Spleen (tissue), 11 donors: ENCODE measurements around the gene CDH18. TPM values are rescaled to one million over a fixed set of nuclear protein-coding genes. Genes with fewer than 3 reads are reported as not detected.

Source experiments
- DNase-seq: peaks from one replicate; pipeline ENCODE4 v3.0.0-alpha.2; 2020
- H3K27ac ChIP-seq, 8 donors: fragments of 200-600 bp; sonication (generic) in 7 of 8; 1 replicate in 4 of 8; 2 replicates in 4 of 8; pipeline versions ENCODE4 v1.5.0 to v1.8.0; 2016 to 2021; ENCODE audit warnings: inconsistent platforms in 4 of 8, mild to moderate bottlenecking in 4 of 8, moderate library complexity in 1 of 8
- H3K27me3 ChIP-seq, 7 donors: fragments of 200-600 bp; sonication (generic) in 6 of 7; replicated peaks in 1 of 7; 1 replicate in 4 of 7; 2 replicates in 3 of 7; pipeline versions ENCODE4 v1.5.0 to v1.8.0; 2016 to 2021; ENCODE audit warnings: inconsistent platforms in 3 of 7, mild to moderate bottlenecking in 1 of 7
- H3K36me3 ChIP-seq, 6 donors: fragments of 200-600 bp; sonication (generic) in 5 of 6; 1 replicate in 4 of 6; 2 replicates in 2 of 6; pipeline versions ENCODE4 v1.5.0 to v1.8.0; 2016 to 2021; ENCODE audit warnings: inconsistent platforms in 2 of 6
- H3K4me1 ChIP-seq, 6 donors: fragments of 200-600 bp; sonication (generic) in 5 of 6; 1 replicate in 3 of 6; 2 replicates in 3 of 6; pipeline versions ENCODE4 v1.5.0 to v1.8.0; 2016 to 2021; ENCODE audit warnings: inconsistent platforms in 3 of 6
- H3K4me3 ChIP-seq, 8 donors: fragments of 200-600 bp; sonication (generic) in 7 of 8; 1 replicate in 4 of 8; 2 replicates in 4 of 8; pipeline versions ENCODE4 v1.5.0 to v1.8.0; 2016 to 2021; ENCODE audit warnings: inconsistent platforms in 4 of 8, mild to moderate bottlenecking in 4 of 8, moderate library complexity in 2 of 8
- H3K9me3 ChIP-seq, 8 donors: fragments of 200-600 bp; sonication (generic) in 7 of 8; 1 replicate in 4 of 8; 2 replicates in 4 of 8; pipeline versions ENCODE4 v1.5.0 to v1.8.0; 2016 to 2021; ENCODE audit warnings: inconsistent platforms in 4 of 8
- CTCF ChIP-seq, 11 experiments: fragments of 200-600 bp in 7 of 11; fragments of 450-650 bp in 4 of 11; sonication (generic) in 4 of 11; IDR thresholded peaks in 8 of 11; conservative IDR thresholded peaks in 3 of 11; 1 replicate in 7 of 11; 2 replicates in 4 of 11; pipeline versions ENCODE4 v1.4.0 to v1.8.0; 2016 to 2021; ENCODE audit warnings: antibody characterized with exemption in 11 of 11, inconsistent platforms in 4 of 11, mild to moderate bottlenecking in 1 of 11
- POLR2A ChIP-seq, 3 donors: fragments of 450-650 bp; IDR thresholded peaks; one replicate each; pipeline ENCODE4 v1.5.1; 2017; ENCODE audit warnings: antibody characterized with exemption in 3 of 3, mild to moderate bottlenecking in 1 of 3
- POLR2AphosphoS5 ChIP-seq, 3 donors: sonication (generic); formaldehyde crosslinking; IDR thresholded peaks; one replicate each; pipeline ENCODE4 v1.5.1; 2017; ENCODE audit warnings: antibody characterized with exemption in 3 of 3
- WGBS, 5 donors: extraction: QIAGEN DNeasy Blood & Tissue Kit in 3 of 5; methylation state at CpG; one replicate each; pipeline versions ENCODE4 v1.1.5 to v1.1.7; 2013 to 2018; 5-methylcytosine and 5-hydroxymethylcytosine counted together
- intact Hi-C: fragments of 100-400 bp; cut with DNase I; formaldehyde crosslinking; loops from one replicate; pipeline ENCODE4 v1.15.0; 2023; ENCODE audit warnings: low total_unique reads
- polyA plus RNA-seq, 3 donors: library from polyadenylated mRNA; stranded (reverse); fragments of 200-250 nt; gene quantifications; one replicate each; pipeline ENCODE4 v1.2.1, GENCODE V29; 2013
- total RNA-seq, 7 donors: library from RNA; depleted of rRNA in 3 of 7; stranded (reverse); fragments of >200 nt in 3 of 7; fragmentation: NEBNext Ultra II Directional in 4 of 7; extraction: Animal tissue kit (Norgen Biotek cat#: 25700) in 4 of 7; gene quantifications; one replicate each; pipeline versions ENCODE4 v1.1.0 to v1.2.1, GENCODE V29; 2016 to 2021
- donor health status: healthy with polysubstance abuse.
- donor health status: DM: no; HTN: no; CAD: no; lungs with moderate emphysema.
- donor health status: DM: no; HTN: no; CAD: no.
- donor health status: Bipolar disorder and iron deficiency.
- donor health status: healthy.
- donor health status: DM: no; HTN: no; CAD: no.
- donor health status: DM: yes; HTN: yes; CAD: no.

The CDH18 gene
- total and polyA plus RNA-seq, 10 donors: 0.26 TPM; not detected in 9

DNA sequence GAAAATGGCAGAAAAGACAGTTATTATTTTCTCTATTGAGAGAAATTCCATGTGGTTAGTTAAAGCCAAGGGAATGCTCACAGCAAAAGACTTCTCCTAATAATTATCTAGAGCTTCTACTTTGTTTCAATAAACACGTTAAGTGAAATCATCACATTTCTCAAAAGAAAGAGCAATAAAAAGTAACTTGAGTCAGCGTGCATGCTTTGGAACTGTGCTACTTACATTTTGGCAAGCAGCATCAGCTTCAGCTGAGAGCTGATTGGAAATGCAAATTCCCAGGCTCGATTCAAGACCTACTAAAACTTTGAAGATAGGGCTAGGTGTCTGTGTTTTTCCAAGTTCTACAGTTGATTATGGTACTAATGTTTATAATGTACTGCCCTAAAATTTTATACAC lies 132.1 kb downstream of the CDH18 start:
- 61 to 83% (median 75%) methylated on average over 3 of the region's 3 CpGs for WGBS, 5 donors
- H3K36me3 ChIP-seq: no peaks in the 10 kb centered on the region

DNA sequence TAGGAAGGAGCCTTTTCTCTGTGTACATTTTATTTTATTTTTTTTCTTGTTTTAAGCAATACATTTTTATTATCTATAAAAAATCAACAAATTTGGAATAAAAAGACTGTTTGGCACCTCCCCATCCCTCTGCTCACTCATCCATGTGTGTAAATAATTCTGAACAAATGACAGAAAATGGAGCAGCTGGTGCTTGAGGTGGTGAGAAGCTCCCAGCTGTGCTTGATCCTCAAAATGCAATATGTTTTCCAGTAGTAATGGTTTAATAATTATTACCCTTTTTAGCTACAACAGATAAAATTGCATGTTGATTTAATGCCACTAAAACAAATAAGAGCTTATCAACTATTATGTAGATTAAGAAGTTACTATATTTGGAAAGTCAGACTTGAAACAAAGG lies 132.5 kb downstream of the CDH18 start:
- Histone ChIP-seq H3K36me3 (no peaks in the 10 kb centered on the region), H3K4me3 (no peak overlapping the region), H3K9me3 (no peaks in the 10 kb centered on the region), H3K27me3 (no peaks in the 10 kb centered on the region), H3K27ac (no peak overlapping the region), H3K4me1 (no peaks in the 10 kb centered on the region)
- no peak for TF ChIP-seq POLR2AphosphoS5 (IDR thresholded peaks at IDR 0.05)
- no peak for TF ChIP-seq CTCF (IDR thresholded peaks at IDR 0.05 in 8 of 11, conservative IDR thresholded peaks at IDR 0.05 in 3 of 11)
- no peak for TF ChIP-seq POLR2A (IDR thresholded peaks at IDR 0.05)
- no peak for DNase-seq
- intact Hi-C loops: no loop called here

More for the DNA sequence above, 132.1 kb downstream of the CDH18 start:
- intact Hi-C loops: no loop called here
- DNase-seq: no peak
- TF ChIP-seq POLR2A (IDR thresholded peaks at IDR 0.05) (no peak), POLR2AphosphoS5 (IDR thresholded peaks at IDR 0.05) (no peak), CTCF (IDR thresholded peaks at IDR 0.05 in 8 of 11, conservative IDR thresholded peaks at IDR 0.05 in 3 of 11) (no peak)
- Histone ChIP-seq H3K27ac (no peak overlapping the region), H3K9me3 (no peaks in the 10 kb centered on the region), H3K4me3 (no peak overlapping the region), H3K4me1 (no peaks in the 10 kb centered on the region), H3K27me3 (no peaks in the 10 kb centered on the region)

GRCh38 chr5:19855031-19855430 lies 133.0 kb downstream of the CDH18 start:
- Histone ChIP-seq H3K4me3 (no peak overlapping the region), H3K9me3 (no peaks in the 10 kb centered on the region), H3K4me1 (no peaks in the 10 kb centered on the region), H3K27ac (no peak overlapping the region), H3K36me3 (no peaks in the 10 kb centered on the region), H3K27me3 (no peaks in the 10 kb centered on the region)
- WGBS, 5 donors: 86 to 93% (median 89%) methylated on average over 4 of the region's 4 CpGs
- no peak for DNase-seq
- TF ChIP-seq CTCF (IDR thresholded peaks at IDR 0.05 in 8 of 11, conservative IDR thresholded peaks at IDR 0.05 in 3 of 11): no peak
- TF ChIP-seq POLR2A (IDR thresholded peaks at IDR 0.05): no peak
- no peak for TF ChIP-seq POLR2AphosphoS5 (IDR thresholded peaks at IDR 0.05)
- intact Hi-C loops: no loop called here

DNA sequence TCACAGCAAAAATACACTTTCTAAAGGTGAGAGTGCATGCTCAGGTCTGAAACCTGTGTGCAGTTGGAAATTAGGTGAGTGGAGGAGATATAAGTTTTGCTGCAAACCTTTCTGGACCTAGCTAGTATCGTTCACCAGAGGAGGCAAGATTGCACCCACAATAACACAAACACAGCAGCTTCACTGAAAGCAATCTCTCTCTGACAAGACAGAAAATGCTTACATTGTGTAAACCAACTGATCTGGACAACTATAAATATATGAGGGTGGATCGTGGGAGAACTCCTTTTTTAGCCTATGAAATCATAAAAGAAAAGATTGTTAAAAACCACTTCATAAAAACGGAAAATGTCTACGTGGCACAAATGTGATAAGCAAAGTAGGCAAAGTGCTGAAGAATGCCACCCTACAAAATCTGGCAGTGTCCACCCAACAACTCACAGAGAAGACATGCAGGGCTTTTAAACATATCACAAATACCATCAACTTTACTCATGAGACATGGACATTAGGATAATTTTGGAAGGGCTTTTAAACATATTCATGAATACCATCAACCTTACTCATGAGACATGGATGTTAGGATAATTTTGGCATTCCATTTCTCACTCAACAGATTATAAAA lies 134.3 kb downstream of the CDH18 start:
- Histone ChIP-seq H3K27me3 (no peaks in the 10 kb centered on the region), H3K27ac (no peak overlapping the region), H3K36me3 (no peaks in the 10 kb centered on the region), H3K4me3 (no peak overlapping the region), H3K9me3 (peaks cover 0 to 3% (median 0%) of the 10 kb centered on the region in 8 donors), H3K4me1 (no peaks in the 10 kb centered on the region)
- no peak for DNase-seq
- 69 to 86% (median 79%) methylated on average over 4 of the region's 4 CpGs for WGBS, 5 donors
- intact Hi-C loops: no loop called here
- TF ChIP-seq CTCF (IDR thresholded peaks at IDR 0.05 in 8 of 11, conservative IDR thresholded peaks at IDR 0.05 in 3 of 11) (no peak), POLR2AphosphoS5 (IDR thresholded peaks at IDR 0.05) (no peak), POLR2A (IDR thresholded peaks at IDR 0.05) (no peak)
